ENCODE results near the gene TMEM132A. TPM values are rescaled to one million over a fixed set of nuclear protein-coding genes. Genes with fewer than 3 reads are reported as not detected.

The TMEM132A gene
- total and polyA plus RNA-seq, 4 donors = 0.60 to 1.6 (median 1.1) TPM

- Histone ChIP-seq H3K27ac (ENCODE audit: low read depth in 1 of 2, low read length in 2 of 2) (no peak overlapping the region), H3K9ac (ENCODE audit: low read depth in 1 of 2, low read length in 2 of 2) (no peak overlapping the region), H3K4me3 (ENCODE audit: low read depth in 1 of 3, low read length in 3 of 3) (no peak overlapping the region), H3K4me1 (ENCODE audit: control insufficient read depth in 4 of 4, insufficient read depth in 4 of 4, low read length in 3 of 4) (no peaks in the 10 kb centered on the region), H3K36me3 (ENCODE audit: control insufficient read depth in 4 of 4, insufficient read depth in 3 of 4, low read depth in 1 of 4, low read length in 3 of 4) (peaks cover 2 to 49% (median 13%) of the 10 kb centered on the region in 4 donors), H3K9me3 (ENCODE audit: control insufficient read depth in 4 of 4, low read length in 3 of 4) (no peaks in the 10 kb centered on the region), H3K27me3 (ENCODE audit: control insufficient read depth in 4 of 4, insufficient read depth in 4 of 4, low read length in 3 of 4) (no peaks in the 10 kb centered on the region)
- TF ChIP-seq HNF4G (IDR thresholded peaks at IDR 0.05) (no peak), GABPA (IDR thresholded peaks at IDR 0.05 in 1 of 2, conservative IDR thresholded peaks at IDR 0.05 in 1 of 2) (no peak), RAD21 (IDR thresholded peaks at IDR 0.05) (no peak), REST (IDR thresholded peaks at IDR 0.05) (no peak), JUND (IDR thresholded peaks at IDR 0.05) (no peak), FOXA2 (IDR thresholded peaks at IDR 0.05) (no peak)
- TF ChIP-seq, protein P1, sequence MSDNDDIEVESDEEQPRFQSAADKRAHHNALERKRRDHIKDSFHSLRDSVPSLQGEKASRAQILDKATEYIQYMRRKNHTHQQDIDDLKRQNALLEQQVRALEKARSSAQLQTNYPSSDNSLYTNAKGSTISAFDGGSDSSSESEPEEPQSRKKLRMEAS (IDR thresholded peaks at IDR 0.05) = no peak
- DNase-seq (ENCODE audit: low spot score) = no peak
- 87% methylated on average over 6 of the region's 6 CpGs for WGBS
Measured at GRCh38 chr11:60941371-60942119, 17.3 kb downstream of the TMEM132A start.

DNA sequence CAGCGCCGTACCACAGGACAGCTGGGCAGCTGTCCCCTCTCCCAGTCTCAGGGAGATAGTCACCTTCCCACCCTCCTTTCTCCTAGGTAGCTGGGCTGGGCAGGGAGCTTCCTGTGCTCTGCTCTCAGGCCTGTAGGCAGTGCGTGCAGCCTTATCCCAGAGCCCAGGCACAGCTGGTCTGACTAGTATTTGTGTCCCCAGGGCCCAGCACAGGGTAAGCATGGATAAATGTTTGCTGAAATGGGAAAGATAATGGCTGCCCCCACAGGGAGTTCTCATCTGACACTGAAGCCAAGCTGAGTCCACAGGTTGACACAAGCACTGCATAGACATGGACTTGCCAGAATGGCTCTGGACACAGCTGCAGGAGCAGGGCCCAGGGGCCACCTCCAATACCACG is 18.0 kb downstream of the TMEM132A start:
- no peak for TF ChIP-seq REST (IDR thresholded peaks at IDR 0.05)
- no peak for TF ChIP-seq ATF3 (IDR thresholded peaks at IDR 0.05)
- no peak for TF ChIP-seq TAF1 (conservative IDR thresholded peaks at IDR 0.05)
- no peak for TF ChIP-seq FOXA2 (IDR thresholded peaks at IDR 0.05)
- no peak for TF ChIP-seq RAD21 (IDR thresholded peaks at IDR 0.05)
- TF ChIP-seq JUND (IDR thresholded peaks at IDR 0.05) = no peak
- no peak for TF ChIP-seq EGR1 (IDR thresholded peaks at IDR 0.05; ENCODE audit: low read depth in 2 of 2)
- no peak for TF ChIP-seq ZBTB33 (IDR thresholded peaks at IDR 0.05)
- TF ChIP-seq YY1 (IDR thresholded peaks at IDR 0.05) = no peak
- no peak for TF ChIP-seq HNF4G (IDR thresholded peaks at IDR 0.05)
- TF ChIP-seq HNF4A (conservative IDR thresholded peaks at IDR 0.05) = no peak
- TF ChIP-seq FOXA1 (IDR thresholded peaks at IDR 0.05) = no peak
- TF ChIP-seq, protein P2, sequence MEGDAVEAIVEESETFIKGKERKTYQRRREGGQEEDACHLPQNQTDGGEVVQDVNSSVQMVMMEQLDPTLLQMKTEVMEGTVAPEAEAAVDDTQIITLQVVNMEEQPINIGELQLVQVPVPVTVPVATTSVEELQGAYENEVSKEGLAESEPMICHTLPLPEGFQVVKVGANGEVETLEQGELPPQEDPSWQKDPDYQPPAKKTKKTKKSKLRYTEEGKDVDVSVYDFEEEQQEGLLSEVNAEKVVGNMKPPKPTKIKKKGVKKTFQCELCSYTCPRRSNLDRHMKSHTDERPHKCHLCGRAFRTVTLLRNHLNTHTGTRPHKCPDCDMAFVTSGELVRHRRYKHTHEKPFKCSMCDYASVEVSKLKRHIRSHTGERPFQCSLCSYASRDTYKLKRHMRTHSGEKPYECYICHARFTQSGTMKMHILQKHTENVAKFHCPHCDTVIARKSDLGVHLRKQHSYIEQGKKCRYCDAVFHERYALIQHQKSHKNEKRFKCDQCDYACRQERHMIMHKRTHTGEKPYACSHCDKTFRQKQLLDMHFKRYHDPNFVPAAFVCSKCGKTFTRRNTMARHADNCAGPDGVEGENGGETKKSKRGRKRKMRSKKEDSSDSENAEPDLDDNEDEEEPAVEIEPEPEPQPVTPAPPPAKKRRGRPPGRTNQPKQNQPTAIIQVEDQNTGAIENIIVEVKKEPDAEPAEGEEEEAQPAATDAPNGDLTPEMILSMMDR (IDR thresholded peaks at IDR 0.05; ENCODE audit: low read depth, low read length, missing input control) = no peak
- no peak for TF ChIP-seq NR2F2 (IDR thresholded peaks at IDR 0.05)
- Histone ChIP-seq H3K27me3 (ENCODE audit: control insufficient read depth in 4 of 4, insufficient read depth in 4 of 4, low read length in 3 of 4) (no peaks in the 10 kb centered on the region), H3K4me3 (ENCODE audit: low read depth in 1 of 3, low read length in 3 of 3) (no peak overlapping the region), H3K9ac (ENCODE audit: low read depth in 1 of 2, low read length in 2 of 2) (no peak overlapping the region), H3K4me1 (ENCODE audit: control insufficient read depth in 4 of 4, insufficient read depth in 4 of 4, low read length in 3 of 4) (no peaks in the 10 kb centered on the region), H3K27ac (ENCODE audit: low read depth in 1 of 2, low read length in 2 of 2) (no peak overlapping the region), H3K9me3 (ENCODE audit: control insufficient read depth in 4 of 4, low read length in 3 of 4) (no peaks in the 10 kb centered on the region), H3K36me3 (ENCODE audit: control insufficient read depth in 4 of 4, insufficient read depth in 3 of 4, low read depth in 1 of 4, low read length in 3 of 4) (peaks cover 2 to 50% (median 13%) of the 10 kb centered on the region in 4 donors)
- DNase-seq (ENCODE audit: low spot score) = no peak
- 86% methylated on average over 4 of the region's 4 CpGs for WGBS
